Activated CD4-positive, alpha-beta T cell treated with anti-CD3 and anti-CD28 coated beads, Interleukin-2, amount 50 U/mL, for 4 hours (primary cell): Measurements from ENCODE around the gene RPH3AL.

ENCODE experiments used
- DNase-seq, 2 experiments: peaks; one replicate each; pipeline ENCODE4 v3.0.0-alpha.2; 2020

RPH3AL gene

DNA sequence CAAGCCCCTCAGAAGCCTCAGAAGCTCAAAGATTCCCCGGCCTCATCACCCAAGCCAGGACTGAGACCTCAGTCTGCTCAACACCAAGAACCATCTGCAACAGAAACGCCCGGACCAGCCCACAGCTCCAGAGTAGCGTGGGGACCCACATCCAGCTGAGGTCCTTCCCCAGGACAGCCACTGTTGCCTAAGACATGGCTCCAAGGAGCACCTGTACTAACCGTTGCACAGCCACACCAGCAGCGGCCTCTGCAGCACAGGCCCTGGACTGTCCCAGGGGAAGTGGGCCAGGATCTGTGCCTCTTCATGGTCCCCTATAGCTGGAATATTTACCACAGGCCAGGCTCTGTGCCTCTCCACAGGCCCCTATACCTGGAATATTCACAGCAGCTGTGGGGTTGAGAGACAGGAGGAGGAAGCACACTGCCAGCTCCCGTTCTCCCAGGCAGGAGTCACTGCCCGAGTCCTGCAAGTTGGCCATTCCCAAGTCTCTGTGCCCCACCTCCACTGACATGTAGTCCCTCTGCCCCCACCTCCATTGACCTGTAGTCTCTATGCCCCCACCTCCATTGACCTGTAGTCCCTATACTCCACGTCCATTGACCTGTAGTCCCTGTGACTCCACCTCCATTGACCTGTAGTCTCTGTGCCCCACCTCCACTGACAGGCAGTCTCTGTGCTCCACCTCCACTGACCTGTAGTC, 38.5 kb downstream of the RPH3AL start:
- no peak for DNase-seq

DNA sequence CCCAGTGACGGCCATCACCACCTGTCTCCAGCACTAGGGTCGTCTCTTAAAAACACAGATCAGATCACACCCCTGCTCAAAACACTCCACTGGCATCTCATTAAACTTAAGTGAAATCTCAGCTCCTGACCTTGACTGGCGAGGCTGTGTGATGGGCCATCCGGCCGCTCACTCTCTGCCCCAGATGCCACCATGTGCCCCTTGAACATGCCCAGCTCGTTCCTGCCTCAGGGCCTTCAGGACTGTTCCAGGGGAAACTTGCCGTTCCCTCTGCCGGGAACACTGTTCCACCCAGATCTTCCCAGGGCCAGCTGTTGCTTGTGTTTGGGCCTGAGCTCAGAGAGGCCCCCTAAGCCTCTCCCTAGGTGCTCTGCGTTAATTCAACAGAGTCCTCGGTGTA, 39.4 kb downstream of the RPH3AL start:
- no peak for DNase-seq

DNA sequence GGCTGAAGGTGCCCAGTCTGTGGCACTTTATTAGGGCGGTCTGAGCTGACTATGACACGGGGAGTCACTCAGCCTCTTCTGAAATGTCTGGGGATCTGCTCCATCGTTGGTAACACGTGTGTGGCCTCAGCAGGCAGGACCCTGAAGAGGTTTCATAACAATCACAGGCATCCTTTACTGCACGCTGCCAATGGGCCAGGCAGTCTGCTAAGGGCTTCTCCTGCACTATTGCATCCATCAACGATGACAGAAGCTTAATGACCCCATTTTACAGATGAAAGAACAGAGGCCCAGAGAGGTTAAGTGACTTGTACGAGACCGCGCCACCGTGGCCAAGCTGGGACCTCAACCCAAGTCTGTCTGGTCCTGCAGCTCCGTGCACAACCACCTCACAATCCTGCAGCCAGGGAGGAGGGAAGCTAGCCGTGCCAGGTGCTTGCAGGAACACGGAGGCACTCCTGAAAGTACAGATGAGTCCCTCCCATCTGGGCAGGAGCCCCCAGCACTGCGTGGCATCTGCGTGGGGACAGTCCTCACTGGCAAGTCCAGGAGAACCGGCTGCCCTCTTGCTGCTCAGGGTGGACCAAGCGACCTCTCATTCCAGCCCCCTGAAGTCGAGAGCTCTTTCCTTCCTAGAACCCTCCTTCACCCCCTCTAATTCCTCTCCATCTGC, 40.0 kb downstream of the RPH3AL start:
- DNase-seq = no peak

DNA sequence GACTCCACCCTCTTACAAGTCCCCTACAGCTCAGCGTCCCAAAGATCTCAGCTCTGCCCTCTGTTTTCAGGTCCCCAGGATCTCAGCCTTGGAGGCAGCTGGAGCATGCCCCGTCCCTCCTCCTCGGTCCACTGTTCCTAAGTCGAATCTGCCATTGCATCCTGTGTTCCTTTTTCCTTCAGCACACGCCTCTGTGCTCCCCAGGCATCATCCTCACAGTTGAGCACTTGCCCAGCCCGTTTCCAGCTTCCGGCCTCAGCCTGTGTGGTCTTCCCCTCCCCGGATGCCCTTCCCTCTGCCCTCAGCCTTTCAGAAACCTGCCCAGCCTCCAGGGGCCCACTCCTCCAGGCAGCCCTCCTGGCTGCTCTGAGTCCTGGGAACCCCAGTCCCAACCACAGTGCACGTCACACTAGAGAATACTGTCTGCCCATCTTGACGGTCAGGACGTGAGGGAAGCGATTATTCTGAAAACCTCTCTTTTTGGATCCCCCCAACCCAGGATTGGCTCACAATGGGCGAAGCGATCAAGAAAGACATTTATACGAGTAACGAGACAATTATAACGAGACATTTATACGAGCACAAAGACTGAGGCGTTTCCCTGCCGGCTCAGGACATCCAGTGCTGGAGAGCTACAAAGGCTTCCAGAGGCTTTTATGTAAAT, 41.4 kb downstream of the RPH3AL start:
- DNase-seq = no peak

DNA sequence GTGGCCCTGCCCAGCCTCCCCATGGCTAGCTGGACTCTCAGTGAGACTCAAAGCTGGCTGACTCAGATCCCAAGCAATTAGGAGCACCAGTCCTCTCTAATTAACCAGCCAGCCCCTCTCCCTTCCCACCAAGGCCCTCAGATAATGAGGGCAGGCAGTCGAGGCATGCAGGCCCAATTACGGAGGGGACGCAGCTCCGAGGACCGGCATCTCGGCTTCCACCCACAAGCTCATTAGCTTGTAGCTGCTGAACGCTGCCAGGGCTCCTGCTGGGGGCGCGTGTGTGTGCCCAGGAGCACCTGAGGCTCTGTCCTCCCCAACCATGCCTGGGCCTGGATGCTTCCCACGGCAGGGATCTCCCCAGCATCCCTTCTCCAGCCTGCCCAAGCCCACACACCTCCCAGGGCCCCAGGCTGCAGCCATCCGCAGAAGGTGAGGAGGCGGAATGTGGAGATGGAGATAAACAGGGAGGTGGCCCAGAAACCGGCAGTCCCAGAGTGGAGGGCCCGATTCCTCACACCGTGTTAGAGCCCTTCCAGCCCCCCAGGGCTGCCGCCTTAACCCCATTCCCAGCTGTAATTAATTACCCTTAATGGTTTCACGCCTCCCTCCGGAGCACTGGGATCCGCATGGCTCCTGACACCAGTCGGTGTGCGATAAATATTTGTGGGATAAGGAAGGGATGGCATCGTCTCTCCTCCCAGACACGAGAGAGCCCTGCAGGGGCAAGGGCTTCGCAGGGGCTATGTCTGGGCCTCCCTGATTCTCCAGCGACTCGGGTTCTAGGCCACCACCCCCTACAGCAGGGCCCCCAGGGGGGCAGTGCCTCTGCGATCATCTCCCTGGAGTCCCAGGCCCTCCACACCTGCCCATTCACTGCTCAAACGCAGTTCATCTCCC, 42.2 kb downstream of the RPH3AL start:
- DNase-seq = no peak

DNA sequence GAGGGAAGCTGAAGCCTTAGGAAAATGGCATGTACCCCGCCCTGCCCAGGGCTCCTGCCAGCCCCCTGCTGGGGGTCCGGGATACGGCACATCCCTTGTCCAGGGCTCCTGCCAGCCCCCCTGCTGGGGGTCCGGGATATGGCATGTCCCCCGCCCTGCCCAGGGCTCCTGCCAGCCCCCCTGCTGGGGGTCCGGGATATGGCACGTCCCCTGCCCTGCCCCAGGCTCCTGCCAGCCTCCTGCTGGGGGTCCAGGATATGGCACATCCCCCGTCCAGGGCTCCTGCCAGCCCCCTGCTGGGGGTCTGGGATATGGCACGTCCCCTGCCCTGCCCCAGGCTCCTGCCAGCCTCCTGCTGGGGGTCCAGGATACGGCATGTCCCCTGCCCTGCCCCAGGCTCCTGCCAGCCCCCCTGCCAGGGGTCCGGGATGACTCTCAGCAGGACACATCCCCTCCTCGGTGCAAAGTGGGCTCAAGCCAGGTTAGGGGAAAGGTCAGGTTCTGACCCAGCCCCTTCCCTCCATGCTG, 43.2 kb downstream of the RPH3AL start:
- no peak for DNase-seq

DNA sequence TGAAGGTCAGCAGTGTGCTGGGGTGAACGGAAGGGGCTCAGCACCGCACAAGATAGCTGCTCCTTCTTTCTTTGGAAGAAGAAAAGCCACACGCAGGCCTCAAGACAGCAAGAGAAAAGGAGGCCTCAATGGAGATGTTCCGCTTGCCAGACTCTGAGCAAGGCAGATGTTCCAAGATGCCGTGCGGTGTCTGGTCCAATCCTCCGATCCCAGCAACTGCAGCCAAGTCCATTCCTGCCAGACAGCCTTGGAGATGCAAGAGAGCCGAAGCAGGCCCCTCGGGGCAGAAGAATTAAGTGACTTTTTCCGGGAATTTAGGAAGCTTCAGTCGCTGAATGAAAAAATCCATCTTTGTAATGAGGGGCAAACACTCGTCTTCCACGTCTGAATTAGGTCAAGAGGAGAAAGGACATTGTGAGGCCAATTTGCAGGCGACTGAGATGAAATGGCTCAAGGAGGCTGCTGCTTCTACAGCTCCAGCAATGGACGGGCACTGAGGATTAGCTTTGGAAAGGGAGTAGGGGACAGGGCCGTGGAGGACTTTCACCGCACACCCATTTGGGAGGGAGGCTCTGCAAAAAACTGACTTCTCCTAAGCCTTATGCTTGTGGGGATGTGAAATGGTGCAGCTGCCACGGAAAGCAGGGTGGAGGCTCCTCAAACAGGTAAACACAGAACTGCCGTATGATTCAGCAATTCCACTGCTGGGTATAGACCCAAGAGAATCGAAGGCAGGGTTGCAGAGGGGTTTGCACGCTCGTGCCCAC, 44.7 kb downstream of the RPH3AL start:
- DNase-seq = no peak

DNA sequence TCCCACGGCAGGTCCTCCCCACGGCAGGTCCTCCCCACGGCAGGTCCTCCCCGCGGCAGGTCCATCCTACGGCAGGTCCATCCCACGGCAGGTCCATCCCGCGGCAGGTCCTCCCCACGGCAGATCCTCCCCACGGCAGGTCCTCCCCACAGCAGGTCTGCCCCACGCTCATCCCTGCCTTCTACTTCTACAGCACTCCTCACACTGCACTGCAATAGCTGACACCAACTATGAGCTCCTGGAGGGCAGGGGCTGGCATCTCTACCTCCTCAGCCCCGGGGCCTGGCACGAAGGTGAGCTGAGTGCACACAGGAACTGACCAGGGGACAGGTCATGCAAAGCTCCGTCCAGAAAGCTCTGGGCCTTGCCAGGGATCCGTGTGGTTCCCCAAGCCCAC, 45.3 kb downstream of the RPH3AL start:
- no peak for DNase-seq

DNA sequence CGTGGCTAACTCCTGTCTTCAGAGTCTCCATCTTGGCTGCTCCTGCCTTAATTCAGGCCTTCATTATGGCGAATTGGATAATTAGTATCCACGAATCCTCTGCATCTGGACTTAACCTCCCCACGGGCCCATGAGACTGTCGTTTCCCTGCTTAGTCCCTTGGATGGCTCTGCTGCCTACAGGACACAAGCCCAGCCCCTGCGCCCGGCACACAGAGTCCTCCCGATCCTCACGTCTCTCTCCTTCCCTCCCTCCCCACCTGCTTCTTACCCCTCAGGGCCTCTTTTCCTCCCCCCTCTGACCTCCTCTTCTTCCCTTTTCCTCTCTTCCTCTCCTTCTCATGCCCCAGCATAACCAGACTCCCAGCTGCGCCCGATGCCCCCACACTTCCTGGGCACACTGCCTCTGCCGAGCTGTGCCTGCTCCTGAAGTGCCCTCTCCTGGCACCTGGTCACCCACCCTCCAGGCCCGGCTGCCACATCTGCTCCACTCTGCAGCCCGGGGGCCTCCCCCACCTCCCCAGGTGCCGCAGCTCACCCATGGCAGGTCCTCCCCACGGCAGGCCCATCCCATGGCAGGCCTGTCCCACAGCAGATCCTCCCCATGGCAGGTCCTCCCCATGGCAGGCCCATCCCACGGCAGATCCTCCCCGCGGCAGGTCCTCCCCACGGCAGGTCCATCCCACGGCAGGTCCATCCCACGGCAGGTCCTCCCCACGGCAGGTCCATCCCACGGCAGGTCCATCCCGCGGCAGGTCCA, 45.9 kb downstream of the RPH3AL start:
- no peak for DNase-seq

DNA sequence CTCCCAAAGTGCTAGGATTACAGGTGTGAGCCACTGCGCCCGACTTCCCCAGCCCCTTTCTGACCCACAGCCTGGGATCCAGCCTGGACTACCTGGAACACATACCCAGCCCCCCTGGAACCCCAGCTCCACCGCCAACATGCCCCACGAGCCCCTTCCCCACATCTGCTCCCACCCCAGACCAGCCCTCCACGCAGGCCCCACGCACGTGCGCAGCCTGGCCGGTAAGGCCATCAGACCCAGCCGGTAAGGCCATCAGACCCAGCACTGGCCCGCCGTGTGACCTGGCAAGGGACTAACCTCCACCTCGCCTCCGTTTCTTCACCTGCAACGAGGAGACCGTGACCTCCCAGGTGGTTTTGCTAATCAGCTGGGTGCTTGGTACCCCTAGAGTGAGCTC, 46.5 kb downstream of the RPH3AL start:
- DNase-seq = no peak

DNA sequence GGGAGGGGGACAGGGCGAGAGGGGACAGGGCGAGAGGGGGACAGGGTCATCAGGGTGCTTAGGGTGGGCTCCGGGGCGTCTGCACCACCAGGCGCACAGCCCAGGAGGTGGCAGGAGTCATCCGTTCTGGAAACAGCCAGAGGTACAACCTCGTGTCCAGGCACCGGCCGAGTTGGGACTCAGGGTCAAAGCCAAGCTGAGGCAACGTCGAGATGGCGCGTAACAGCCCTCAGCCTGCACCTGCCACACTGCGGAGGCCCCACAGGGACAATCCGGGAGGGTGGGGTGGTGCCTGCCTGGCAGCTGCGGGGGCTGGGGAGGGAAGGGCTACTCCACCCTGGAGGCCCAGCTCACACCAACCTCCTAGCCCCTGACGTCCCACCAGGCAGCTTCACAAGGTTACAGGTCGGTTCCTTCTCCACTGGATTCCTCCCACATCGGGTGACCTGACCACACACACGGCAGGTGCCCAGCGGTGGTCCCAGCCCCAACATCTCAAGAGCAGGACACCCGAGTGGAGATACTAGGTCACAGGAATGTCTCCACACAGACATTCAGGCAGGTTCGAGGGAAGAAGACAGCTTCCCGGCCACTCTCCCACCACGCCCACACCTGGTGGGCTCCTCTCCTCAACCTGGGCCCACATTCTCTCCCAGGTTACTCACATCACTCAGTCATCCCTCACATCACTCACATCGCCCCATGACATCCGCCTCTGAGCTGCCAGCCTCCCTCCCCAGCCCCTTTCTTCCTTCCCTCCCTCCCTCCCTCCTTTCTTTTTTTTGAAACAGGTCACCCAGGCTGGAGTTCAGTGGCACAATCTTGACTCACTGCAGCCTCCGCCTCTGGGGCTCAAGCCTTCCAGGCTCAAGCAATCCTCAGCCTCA, 47.3 kb downstream of the RPH3AL start:
- no peak for DNase-seq

DNA sequence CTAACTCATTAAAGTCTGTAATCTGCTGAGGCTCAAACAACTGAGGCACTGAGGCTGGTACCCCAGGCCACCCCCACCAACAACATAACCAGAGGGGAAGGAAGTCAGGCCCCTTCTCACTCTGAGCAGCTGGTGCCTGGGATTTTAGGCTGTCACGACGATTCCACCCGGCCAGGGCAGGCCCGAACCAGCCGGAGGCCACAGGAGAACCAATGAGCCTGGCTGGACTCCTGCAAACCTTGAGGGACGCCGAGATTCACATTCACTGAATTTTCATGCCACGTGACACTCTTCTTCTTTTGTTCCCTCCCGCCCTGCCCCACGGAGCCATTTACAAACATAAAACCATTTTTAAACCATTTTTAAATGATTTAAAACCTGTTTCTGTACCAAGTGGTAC, 48.1 kb downstream of the RPH3AL start:
- no peak for DNase-seq

DNA sequence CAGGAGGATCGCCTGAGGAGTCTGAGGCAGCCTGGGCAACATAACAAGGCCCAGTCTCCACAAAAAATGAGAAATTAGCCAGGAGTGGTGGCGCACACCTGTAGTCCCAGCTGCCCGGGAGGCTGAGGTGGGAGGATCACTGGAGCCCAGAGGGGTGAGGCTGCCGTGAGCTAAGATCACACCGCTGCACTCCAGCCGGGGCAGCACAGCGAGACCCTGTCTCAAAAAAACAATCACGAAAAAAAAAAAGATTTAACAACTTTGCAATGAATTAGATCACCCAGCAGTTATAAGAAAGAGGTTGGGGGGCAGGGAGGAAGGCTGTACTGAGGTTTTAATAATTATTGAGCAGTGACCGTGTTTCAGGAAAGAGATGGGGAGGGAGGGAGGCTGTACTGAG, 49.4 kb downstream of the RPH3AL start:
- DNase-seq = no peak

DNA sequence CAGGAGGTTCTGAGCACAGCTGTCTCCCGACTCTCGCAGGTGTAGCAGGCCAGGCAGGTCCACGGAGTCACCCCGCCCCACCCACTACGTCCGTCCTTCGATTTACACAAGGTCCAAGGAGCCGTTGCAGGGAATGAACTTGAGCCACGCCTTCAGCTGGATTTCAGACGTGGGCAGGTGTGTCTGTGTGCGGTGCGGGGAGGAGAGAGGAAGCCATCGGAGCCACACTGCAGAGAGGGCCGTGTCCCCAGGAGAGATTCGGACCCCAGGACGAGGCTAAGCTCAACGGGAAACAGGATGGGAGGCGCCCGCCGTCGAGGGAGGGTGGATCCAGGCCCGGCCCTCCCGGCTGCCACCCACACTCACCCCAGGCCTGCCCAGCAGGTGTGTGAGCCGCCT, 50.3 kb downstream of the RPH3AL start:
- no peak for DNase-seq

DNA sequence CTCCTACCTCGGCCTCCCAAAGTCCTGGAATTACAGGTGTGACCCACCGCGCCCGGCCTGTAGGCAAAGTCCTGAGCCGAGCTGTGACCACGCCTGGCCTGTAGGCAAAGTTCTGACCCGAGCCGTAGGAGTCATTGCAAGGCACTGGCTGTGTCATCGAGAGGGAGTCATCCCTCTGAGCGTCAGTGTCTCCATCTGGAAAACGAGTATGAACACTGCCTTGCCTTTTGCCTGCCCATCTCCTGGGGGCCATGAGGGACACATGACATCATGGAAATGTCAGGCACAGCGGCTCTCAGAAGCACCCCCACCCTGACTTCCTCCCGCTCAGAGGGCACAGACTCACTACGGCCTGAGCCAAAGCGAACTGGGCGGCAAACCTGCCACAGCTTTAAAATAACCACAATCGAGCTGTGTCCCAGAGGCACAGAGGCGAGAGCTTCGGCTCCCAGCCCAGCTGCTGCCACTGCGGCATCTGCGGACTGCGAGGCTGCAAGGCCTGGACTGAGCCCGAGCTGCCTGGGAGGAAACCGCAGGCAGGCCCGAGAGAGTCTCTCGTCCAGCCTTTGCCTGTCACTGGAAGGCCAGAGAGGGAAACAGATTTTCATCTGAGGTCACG, 50.8 kb downstream of the RPH3AL start:
- DNase-seq = no peak

DNA sequence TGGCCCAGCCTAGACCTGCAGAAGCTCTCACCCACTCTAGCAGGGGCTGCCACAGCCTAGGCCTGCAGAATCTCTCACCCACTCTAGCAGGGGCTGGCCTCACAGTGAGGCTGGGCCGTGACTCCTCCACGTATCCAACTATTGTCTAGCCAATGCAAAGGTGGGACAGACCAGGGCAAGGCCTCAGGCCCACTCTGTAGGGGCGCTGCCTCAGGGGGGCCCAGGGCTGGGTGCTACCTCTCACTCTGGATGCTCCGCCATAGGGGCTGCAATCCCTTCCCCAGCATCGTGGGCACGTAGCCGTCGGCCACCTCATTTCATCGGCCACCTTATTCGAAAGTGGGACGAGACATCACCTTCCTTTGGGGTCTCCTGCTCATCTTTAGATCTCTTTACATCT, 51.7 kb downstream of the RPH3AL start:
- DNase-seq = no peak

DNA sequence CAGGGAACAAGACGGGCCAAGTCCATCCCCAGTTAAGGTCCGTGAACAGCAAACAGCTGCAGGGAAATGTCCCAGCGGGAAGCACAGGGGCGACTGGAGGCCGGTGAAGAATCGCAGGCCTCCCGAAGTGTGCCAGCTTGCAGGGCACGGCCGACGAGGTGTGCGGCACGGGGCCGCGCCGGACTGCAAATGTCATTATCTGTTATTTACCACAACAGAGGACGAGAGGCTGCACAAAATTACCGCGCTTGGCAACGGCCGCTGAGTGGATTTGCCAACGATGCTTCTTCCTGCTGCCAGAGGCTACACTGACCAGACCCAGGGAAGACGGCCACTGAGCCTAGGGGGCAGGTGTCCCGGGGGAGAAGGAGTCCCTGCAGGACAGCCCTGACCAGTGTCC, 53.1 kb downstream of the RPH3AL start:
- no peak for DNase-seq

DNA sequence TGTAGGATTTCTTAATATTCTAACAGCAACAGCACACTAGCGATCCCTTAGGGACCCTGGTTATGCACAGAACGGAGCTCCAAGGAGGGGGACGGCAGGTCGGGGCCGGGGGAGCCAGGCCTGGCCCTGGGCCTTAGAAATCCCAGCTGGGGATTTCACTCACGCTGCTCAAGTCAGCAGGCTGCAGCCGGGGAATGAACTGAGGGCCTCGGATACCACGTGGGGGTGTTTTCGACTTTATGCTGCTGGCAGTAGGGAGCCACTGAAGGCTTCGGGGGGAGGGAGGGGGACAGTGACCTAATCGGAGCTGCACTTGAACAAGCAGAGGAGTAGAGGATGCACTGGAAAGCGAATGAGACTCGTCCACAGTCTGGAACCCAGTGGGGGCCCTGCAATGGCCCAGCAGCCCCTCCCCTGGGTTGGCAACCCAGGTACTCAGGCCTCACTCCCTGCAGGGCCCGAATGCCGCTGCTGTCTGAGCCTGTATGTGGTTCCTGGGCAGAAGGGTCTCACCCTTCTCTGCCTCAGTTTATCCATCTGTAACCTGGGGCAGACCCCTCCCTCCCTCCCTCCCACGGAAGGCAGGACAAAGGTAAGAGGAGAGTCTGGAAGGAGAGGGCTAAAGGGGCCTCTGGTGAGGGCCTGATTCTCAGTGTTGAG, 53.7 kb downstream of the RPH3AL start:
- DNase-seq = no peak

DNA sequence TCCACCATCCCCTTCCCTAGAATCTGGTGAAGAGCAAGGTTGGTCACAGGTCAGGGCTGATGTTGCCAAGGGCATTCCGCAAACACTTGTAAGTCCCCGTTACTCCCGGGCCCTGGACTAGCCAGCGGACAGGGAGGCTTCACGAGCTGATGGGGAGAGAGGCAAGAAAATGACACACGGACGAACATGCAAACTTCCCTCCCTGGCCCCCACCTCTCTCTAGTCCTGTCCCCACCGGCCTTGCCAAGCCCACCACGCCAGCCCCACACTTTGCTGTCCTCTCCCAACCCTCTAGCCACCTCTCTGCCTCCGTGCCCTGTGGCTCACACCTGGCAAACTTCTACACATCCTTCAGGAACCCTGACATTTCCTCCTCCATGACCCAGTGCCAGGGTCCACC, 54.8 kb downstream of the RPH3AL start:
- no peak for DNase-seq
